Ascending aorta (tissue), 2 donors: ENCODE results near the gene H2AZ2. TPM values are rescaled to one million over a fixed set of nuclear protein-coding genes. Genes with fewer than 3 reads are reported as not detected.

Experiments used
- DNase-seq, 2 donors: peaks; one replicate each; pipeline ENCODE4 v3.0.0-alpha.2; 2019; ENCODE audit warnings: low spot score in 2 of 2
- H3K27ac ChIP-seq, 2 donors: fragments of 200-600 bp; sonication (generic); one replicate each; pipeline ENCODE4 v1.5.1; 2016 to 2017; ENCODE audit warnings: mild to moderate bottlenecking in 1 of 2
- H3K27me3 ChIP-seq: fragments of 200-600 bp; sonication (generic); one replicate; pipeline ENCODE4 v1.5.1; 2017
- H3K36me3 ChIP-seq, 2 donors: fragments of 200-600 bp; sonication (generic); one replicate each; pipeline ENCODE4 v1.5.1; 2016
- H3K4me1 ChIP-seq, 2 donors: fragments of 200-600 bp; sonication (generic); one replicate each; pipeline ENCODE4 v1.5.1; 2016 to 2017; ENCODE audit warnings: mild to moderate bottlenecking in 1 of 2
- H3K4me3 ChIP-seq, 2 donors: fragments of 200-600 bp; sonication (generic); one replicate each; pipeline ENCODE4 v1.5.1; 2016 to 2017; ENCODE audit warnings: mild to moderate bottlenecking in 1 of 2
- H3K9me3 ChIP-seq, 2 donors: fragments of 200-600 bp; sonication (generic); one replicate each; pipeline ENCODE4 v1.5.1; 2016
- CTCF ChIP-seq, 3 experiments: fragments of 200-600 bp in 2 of 3; fragments of 450-650 bp in 1 of 3; sonication (generic) in 2 of 3; IDR thresholded peaks; one replicate each; pipeline ENCODE4 v1.5.1; 2016 to 2019; ENCODE audit warnings: antibody characterized with exemption in 3 of 3, mild to moderate bottlenecking in 1 of 3, moderate library complexity in 1 of 3
- intact Hi-C: fragments of 100-400 bp; cut with DNase I; formaldehyde crosslinking; loops from one replicate; pipeline ENCODE4 v1.15.1; 2023
- total RNA-seq: library from RNA; depleted of rRNA; stranded (reverse); fragments of >200 nt; gene quantifications from one replicate; pipeline ENCODE4 v1.1.0, GENCODE V29; 2016

H2AZ2 gene
- total RNA-seq, 1 donor from 2014 or later, result 128 TPM

GRCh38 chr7:44838751-44839150 is 9.1 kb downstream of the H2AZ2 start:
- H3K4me3 ChIP-seq, result no peak overlapping the region
- H3K27ac ChIP-seq, result no peak overlapping the region
- no peak for TF ChIP-seq CTCF (IDR thresholded peaks at IDR 0.05)
- intact Hi-C loops, result no loop called here
- H3K4me1 ChIP-seq, result no peaks in the 10 kb centered on the region
- H3K27me3 ChIP-seq, result no peaks in the 10 kb centered on the region
- no peak for DNase-seq
- H3K36me3 ChIP-seq, result peaks cover 49 to 72% of the 10 kb centered on the region in 2 donors
- H3K9me3 ChIP-seq, result no peaks in the 10 kb centered on the region

GRCh38 chr7:44827567-44827966 is 20.3 kb downstream of the H2AZ2 start:
- DNase-seq, result peak in 1 of 2 donors; percentile 7
- intact Hi-C loops, result no loop called here
- Histone ChIP-seq H3K9me3 (no peaks in the 10 kb centered on the region), H3K4me3 (no peak overlapping the region), H3K27ac (no peak overlapping the region), H3K36me3 (peaks cover 38 to 46% of the 10 kb centered on the region in 2 donors), H3K4me1 (no peaks in the 10 kb centered on the region), H3K27me3 (no peaks in the 10 kb centered on the region)
- TF ChIP-seq CTCF (IDR thresholded peaks at IDR 0.05), result no peak

GRCh38 chr7:44824894-44825526 is 22.9 kb downstream of the H2AZ2 start:
- peak in 1 of 2 donors; percentile 50 for DNase-seq
- TF ChIP-seq CTCF (IDR thresholded peaks at IDR 0.05), result no peak
- Histone ChIP-seq H3K36me3 (peaks cover 22 to 24% of the 10 kb centered on the region in 2 donors), H3K4me1 (no peaks in the 10 kb centered on the region), H3K27me3 (no peaks in the 10 kb centered on the region), H3K9me3 (no peaks in the 10 kb centered on the region), H3K4me3 (no peak overlapping the region), H3K27ac (no peak overlapping the region)
- intact Hi-C loops, result no loop called here

GRCh38 chr7:44823255-44823781 is 24.6 kb downstream of the H2AZ2 start:
- Histone ChIP-seq H3K4me3 (no peak overlapping the region), H3K27me3 (no peaks in the 10 kb centered on the region), H3K36me3 (peaks cover 7% of the 10 kb centered on the region in 2 donors), H3K9me3 (no peaks in the 10 kb centered on the region), H3K4me1 (no peaks in the 10 kb centered on the region), H3K27ac (no peak overlapping the region)
- intact Hi-C loops, result no loop called here
- no peak for DNase-seq
- no peak for TF ChIP-seq CTCF (IDR thresholded peaks at IDR 0.05)

- no peak overlapping the region for H3K27ac ChIP-seq
- H3K36me3 ChIP-seq, result no peaks in the 10 kb centered on the region
- H3K9me3 ChIP-seq, result no peaks in the 10 kb centered on the region
- TF ChIP-seq CTCF (IDR thresholded peaks at IDR 0.05), result no peak
- intact Hi-C loops, result no loop called here
- DNase-seq, result no peak
- no peaks in the 10 kb centered on the region for H3K27me3 ChIP-seq
- no peak overlapping the region for H3K4me3 ChIP-seq
- no peaks in the 10 kb centered on the region for H3K4me1 ChIP-seq
Observed at GRCh38 chr7:44819292-44819691, 28.6 kb downstream of the H2AZ2 start.
